ENCODE data around the gene DOK5. TPM values are rescaled to one million over a fixed set of nuclear protein-coding genes. Genes with fewer than 3 reads are reported as not detected.

DOK5 gene
- total and polyA plus RNA-seq, 9 of the 15 experiments (the other 6 are each of a cell fraction or from before 2014, with no cell fraction given), result not detected

- TF ChIP-seq, protein P1, sequence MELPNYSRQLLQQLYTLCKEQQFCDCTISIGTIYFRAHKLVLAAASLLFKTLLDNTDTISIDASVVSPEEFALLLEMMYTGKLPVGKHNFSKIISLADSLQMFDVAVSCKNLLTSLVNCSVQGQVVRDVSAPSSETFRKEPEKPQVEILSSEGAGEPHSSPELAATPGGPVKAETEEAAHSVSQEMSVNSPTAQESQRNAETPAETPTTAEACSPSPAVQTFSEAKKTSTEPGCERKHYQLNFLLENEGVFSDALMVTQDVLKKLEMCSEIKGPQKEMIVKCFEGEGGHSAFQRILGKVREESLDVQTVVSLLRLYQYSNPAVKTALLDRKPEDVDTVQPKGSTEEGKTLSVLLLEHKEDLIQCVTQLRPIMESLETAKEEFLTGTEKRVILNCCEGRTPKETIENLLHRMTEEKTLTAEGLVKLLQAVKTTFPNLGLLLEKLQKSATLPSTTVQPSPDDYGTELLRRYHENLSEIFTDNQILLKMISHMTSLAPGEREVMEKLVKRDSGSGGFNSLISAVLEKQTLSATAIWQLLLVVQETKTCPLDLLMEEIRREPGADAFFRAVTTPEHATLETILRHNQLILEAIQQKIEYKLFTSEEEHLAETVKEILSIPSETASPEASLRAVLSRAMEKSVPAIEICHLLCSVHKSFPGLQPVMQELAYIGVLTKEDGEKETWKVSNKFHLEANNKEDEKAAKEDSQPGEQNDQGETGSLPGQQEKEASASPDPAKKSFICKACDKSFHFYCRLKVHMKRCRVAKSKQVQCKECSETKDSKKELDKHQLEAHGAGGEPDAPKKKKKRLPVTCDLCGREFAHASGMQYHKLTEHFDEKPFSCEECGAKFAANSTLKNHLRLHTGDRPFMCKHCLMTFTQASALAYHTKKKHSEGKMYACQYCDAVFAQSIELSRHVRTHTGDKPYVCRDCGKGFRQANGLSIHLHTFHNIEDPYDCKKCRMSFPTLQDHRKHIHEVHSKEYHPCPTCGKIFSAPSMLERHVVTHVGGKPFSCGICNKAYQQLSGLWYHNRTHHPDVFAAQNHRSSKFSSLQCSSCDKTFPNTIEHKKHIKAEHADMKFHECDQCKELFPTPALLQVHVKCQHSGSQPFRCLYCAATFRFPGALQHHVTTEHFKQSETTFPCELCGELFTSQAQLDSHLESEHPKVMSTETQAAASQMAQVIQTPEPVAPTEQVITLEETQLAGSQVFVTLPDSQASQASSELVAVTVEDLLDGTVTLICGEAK (IDR thresholded peaks at IDR 0.05), result peak; percentile 68
- TF ChIP-seq, protein P1 (CRISPR knock-in tag; IDR thresholded peaks at IDR 0.05), result no peak
- TF ChIP-seq MTF1 (CRISPR knock-in tag; IDR thresholded peaks at IDR 0.05; ENCODE audit: borderline replicate concordance), result no peak
- H3K4me2 ChIP-seq (ENCODE audit: insufficient read depth, low read length), result no peak overlapping the region
- DNase-seq (ENCODE audit: extremely low read depth in 1 of 4, low spot score in 3 of 4) (no peak), FAIRE-seq (no peak), ATAC-seq (no peak)
- no peak overlapping the region for H2AFZ ChIP-seq (ENCODE audit: low read depth, low read length)
- no TSS peak for BruUV-seq (replicated peaks)
- H3K4me1 ChIP-seq (replicated peaks in 1 of 2; ENCODE audit: control insufficient read depth in 2 of 2, insufficient read depth in 2 of 2, low read length in 2 of 2), result no peaks in the 10 kb centered on the region
- H3K27me3 ChIP-seq (ENCODE audit: control insufficient read depth in 2 of 2, insufficient read depth in 2 of 2, low read length in 2 of 2), result no peaks in the 10 kb centered on the region
- in situ Hi-C loops (cut with MboI) (loop anchor here (25.0 kb wide), 2 partner anchors 1580 to 1930 kb away; partner anchors contain the start of gene MC3R), intact Hi-C loops (cut with micrococcal nuclease) (no loop called here)
- no peak overlapping the region for H3K4me3 ChIP-seq
- WGBS (ENCODE audit: insufficient coverage, low coverage, missing lambda C conversion rate), result 4% methylated on average over 2 of the region's 2 CpGs
- no peaks in the 10 kb centered on the region for H3K79me2 ChIP-seq (ENCODE audit: control insufficient read depth, insufficient read depth, low read length)
- no peaks in the 10 kb centered on the region for H4K20me1 ChIP-seq (replicated peaks; ENCODE audit: control insufficient read depth, insufficient read depth, low read length)
- POLR2A ChIA-PET, result no interaction called here
- H3K27ac ChIP-seq (ENCODE audit: extremely low read depth, low read depth, low read length), result no peak overlapping the region
- CTCF ChIA-PET (ENCODE audit: low intra/inter-chr PET ratio), result interaction anchor here (0.8 kb wide), 1 partner anchor 437 kb away, joined by 4 read pairs; no protein-coding TSS in a partner anchor
- no peaks in the 10 kb centered on the region for H3K36me3 ChIP-seq (ENCODE audit: control insufficient read depth, insufficient read depth, low read length)
- H3K9ac ChIP-seq (ENCODE audit: insufficient read depth in 1 of 2, low read depth in 2 of 2, low read length in 2 of 2), result no peak overlapping the region
- no peaks in the 10 kb centered on the region for H3K9me3 ChIP-seq (replicated peaks; ENCODE audit: control insufficient read depth, insufficient read depth, low read depth, low read length)
- H3K9me1 ChIP-seq (ENCODE audit: control insufficient read depth, insufficient read depth, low read length), result no peaks in the 10 kb centered on the region
Observed at GRCh38 chr20:54657268-54657826, 182.0 kb downstream of the DOK5 start.

All from K562 (cell line).